GM21717 (cell line): ENCODE measurements around the gene GLTP.
A peak's percentile ranks its signal among the peaks of the same experiment; 100 is the strongest.
"Not testable (repeated sequence)": the region's sequence is repeated elsewhere in the genome, so short reads cannot be mapped to it uniquely, and the experiment has no call there.

Experiments
- ATAC-seq: cut with Tn5 transposase; IDR thresholded peaks from one replicate; pipeline ENCODE4 v1.9.1; 2021; ENCODE audit warnings: mild to moderate bottlenecking, moderate library complexity; ENCODE audit not compliant: unreplicated experiment

GLTP gene

DNA sequence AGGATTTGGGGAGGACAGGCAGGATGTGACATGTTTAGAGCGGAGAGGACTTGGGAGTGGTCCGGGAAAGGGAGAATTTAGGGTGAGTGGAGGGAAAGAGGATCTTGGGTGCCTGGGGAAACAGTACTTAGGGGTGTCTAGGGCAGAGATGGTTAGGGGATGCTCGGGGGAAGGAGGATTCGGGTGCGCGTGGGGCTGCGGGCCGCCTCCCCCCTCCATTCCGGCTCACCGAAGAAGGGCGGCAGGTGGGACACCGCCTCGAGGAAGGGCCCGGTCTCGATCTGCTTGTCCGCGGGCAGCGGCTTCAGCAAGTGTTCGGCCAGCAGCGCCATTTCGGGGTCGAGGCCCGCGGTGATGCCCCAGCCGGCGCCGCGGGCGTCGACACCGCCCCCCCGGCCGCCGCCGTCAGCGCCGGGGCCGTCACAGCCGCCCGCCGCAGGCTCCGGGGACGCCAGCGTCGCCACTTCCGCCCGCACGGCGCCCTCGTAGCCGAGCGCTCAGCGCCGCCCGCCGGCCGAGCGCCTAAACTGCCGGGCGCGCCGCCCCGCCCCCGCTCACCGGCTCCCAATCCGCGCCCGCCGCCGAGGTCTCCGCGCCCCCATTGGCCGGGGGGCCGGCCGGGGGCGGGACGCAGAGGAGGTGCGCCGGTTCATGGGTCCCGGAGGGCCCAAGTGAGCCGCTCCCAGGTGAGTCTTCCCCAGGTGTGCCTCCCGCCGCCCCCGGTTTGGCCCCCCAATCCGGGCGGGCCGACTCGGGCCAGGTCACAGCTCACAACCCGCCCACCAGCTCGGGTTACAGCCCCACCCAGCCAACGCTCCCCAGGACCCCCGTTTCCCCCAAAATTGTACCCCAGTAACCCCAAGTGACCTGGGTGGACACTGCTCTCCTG lies at the start of gene GLTP:
GLTP (minus strand) TSS at position 499 of the 889 bp plus-strand sequence; CDS start at position 332, 167 bp downstream.
- ATAC-seq, result peak; percentile 84

- ATAC-seq, result not testable (repeated sequence)
Observed at GRCh38 chr12:109929326-109929725, 49.0 kb upstream of the GLTP start.

DNA sequence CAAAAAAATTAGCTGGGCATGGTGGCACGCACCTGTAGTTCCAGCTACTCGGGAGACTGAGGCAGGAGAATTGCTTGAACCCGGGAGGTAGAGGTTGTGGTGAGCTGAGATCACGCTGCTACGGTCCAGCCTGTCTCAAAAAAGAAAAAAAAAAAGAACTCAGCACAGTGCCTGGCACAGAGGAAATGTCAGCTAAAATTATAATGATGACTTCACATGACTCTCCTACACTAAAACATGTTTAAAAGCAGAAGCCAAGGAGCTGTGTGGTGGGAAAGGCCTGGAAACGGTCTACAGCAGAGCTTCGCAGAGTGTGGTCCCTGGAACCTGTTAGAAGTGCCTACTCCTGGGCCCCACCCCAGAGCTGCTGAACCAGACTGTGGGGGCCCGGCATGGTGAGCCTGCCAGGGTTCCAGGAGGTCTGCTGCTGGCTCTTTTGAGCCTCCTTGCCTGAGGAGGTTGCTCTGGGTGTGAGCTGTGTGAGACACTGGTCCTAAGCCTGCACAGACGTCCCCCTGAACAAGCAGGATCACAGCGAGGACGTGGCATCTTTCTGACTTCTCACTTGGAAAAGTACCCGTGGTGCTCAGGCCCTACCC lies 47.8 kb upstream of the GLTP start:
- no peak for ATAC-seq

DNA sequence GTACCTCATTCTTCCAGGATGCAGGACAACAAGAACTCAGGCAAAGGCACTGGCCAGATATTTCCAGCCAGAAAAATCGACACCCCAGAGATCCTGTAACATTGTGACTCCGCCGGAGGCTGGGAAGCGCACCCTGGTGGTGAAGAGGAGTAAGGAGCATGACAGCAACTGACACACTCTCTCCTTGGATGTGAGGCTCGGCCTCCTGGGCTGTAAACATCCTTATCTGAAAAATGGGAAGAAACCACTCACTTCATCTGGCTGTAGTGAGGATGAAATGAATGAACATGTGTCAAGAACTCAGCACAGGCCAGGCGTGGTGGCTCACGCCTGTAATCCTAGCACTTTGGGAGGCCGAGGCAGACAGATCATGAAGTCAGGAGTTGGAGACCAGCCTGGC lies 47.3 kb upstream of the GLTP start:
- no peak for ATAC-seq

DNA sequence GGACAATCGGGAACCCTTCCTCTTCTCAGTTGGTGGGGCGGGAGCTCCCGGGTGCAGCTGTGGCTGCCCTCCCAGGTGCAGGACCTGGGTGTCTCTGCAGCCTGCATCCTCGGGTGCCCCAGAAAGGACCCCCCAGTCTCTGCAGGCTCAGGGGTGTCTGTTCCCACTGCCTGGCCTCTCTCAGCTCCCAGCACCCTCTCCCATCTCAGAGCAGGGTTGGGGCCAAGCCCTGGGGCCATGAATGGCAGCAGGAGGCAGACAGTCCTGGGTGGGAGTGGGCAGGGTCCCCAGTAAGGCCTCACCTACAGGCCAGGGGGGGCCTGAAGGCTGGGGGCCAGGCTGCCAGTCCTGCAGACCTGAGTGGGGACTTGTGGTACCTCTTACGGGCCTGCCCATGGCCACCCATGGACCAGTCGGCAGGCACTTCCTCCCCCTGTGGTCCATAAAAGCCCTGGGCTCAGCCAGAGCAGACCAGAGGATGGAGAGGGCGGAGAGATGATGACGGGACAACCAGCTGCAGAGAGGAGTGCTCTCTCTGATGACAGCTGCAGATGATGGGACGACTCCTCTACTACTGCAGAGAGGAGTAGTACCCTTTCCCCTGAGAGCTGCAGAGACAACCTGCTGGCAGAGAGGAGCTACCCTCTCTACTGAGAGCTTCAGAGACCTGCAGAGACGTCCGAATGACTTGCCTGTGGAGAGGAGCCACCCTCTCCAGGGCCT lies 46.3 kb upstream of the GLTP start:
- no peak for ATAC-seq

- no peak for ATAC-seq
Observed at GRCh38 chr12:109926016-109926415, 45.7 kb upstream of the GLTP start.

DNA sequence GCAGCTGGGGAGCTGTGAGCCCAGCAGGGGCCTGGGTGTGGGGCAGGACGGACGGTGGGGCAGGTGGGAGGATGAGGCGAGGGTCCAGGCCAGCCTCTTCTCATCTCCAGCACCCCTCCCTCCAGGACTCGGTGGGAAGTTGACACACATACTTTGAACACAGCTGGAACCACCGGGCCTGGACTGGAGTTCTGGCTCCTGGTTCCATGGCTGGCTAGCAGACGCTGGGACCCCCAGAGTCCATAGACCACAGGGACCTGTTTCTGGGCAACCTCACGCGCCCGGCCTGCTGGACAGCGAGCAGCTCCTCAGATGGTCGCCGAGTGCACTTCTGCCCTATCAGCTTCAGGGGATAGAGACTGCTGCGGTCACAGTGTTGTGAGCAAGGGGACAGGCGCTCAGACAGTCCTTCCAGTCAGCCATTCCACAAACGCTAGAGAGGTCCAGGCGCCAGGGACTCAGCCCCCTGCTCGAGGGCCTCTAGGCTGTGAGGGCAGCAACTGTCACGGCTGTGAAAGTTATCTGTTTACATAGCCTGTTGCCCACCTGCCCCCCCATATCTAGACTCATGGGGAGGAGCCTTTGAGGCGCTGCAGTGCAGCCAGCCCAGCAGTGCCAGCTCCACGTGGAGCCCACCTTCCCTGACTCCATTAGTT lies 45.0 kb upstream of the GLTP start:
- ATAC-seq, result no peak

- ATAC-seq, result no peak
Observed at GRCh38 chr12:109923481-109924245, 43.3 kb upstream of the GLTP start.

DNA sequence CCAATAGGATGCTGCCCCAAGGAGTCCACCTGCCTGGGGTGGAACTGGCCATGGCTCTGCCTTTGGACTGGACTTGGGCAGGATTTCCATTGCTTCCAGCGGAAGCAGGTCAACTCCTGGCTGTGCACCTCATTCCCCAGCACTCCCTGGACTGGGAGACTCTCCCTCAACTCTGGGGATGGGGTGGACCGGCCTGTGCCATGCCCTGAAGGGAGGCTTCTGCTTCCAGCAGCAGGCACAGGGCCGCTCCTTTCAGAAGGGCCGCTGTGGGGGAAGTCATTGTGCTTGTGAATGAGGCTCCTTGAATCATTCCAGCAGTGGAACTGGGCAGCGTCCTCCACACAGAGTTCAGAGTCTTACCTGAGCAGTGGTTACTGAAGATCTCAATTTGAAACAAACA lies 42.7 kb upstream of the GLTP start:
- ATAC-seq, result no peak

DNA sequence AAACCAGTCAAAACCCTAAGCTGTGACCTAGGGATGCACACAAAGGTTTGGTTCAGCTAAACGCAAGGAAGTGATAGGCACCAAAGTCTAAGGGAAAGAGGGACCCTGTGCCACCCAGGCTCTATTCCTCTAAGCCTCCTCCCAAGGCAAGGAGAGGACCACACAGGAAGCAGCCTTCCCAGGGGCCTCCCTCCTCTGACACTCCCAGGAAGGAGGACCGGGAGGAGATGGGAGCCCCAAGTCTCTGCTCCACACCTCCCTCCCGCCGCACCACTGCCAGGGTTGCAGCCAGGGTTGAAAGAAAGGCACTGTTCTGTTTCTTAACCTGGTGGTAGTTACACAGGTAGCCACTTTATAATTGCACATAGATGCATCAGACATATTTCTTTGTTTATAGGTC lies 41.6 kb upstream of the GLTP start:
- no peak for ATAC-seq

DNA sequence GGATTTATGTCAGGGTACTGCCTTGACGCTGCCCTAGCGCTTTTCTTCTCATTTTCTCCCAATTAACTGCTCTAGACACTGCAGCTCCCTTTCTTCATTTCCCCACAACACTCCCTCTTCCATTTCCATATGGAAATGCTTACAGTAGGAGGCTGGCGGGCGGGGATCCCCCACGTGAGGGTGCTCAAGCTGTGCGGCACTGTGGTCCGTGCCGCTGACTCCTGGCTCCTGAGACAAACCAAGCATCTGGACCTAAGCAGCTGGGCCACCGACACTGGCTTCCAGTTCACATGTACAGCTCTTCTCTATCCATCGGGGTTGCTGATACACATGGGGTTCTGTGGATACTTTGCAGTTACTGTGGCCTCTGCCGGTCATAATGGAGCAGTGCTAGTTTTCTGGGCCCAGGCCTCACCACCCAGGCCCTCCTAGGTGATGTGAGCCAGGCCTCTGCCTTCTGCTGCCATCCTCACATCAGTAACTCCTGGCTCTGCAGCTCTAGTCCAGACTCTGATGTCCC lies 40.0 kb upstream of the GLTP start:
- no peak for ATAC-seq

- ATAC-seq, result no peak
Observed at GRCh38 chr12:109919456-109919855, 39.1 kb upstream of the GLTP start.

DNA sequence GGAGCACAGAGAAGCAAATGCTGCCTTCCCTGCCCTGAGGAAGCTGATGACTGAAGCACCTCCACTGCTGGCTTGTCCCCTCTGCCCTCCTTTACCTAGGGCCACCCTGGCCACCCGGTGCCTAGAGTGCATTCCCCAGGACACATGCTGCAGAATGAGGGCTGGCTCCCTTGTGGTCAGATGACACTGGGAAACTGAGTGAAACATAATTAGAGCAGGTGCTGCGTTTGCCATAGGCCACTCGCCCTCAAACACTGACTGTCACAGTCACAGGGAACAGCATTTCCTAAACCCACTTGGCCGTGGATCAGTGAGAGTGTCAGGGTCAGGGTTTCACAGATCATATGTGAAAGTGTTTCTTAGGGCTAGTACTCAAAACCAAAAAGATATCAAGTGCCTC lies 35.7 kb upstream of the GLTP start:
- no peak for ATAC-seq

GRCh38 chr12:109915171-109916040 lies 35.1 kb upstream of the GLTP start:
- ATAC-seq, result no peak

- ATAC-seq, result no peak
Observed at GRCh38 chr12:109914461-109914860, 34.1 kb upstream of the GLTP start.

DNA sequence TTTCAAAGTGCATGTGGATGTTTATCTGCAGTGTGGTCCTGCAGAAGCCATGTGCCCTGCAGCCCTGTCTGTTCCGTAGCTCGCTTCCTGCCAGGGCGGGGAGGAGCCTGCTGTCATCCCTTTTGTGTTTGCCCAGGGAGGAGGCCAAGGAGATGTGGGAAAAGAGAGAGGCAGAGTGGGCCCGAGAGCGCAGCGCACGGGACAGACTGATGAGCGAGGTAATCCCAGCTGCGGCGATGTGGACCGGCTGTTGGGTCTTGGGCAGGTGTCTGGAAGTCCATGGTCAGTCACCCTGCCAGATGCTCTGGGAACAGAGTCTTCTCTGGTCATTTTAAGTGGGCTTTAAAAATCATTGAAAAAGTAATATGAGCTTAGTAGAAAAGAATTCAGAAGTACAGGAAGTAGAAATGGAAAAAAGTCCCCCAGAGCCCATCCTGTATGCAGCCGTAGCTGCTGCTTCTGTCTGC lies 32.5 kb upstream of the GLTP start:
- no peak for ATAC-seq

- ATAC-seq, result no peak
Observed at GRCh38 chr12:109910969-109911348, 30.6 kb upstream of the GLTP start.

GRCh38 chr12:109910254-109910968 lies 30.1 kb upstream of the GLTP start:
- no peak for ATAC-seq

- ATAC-seq, result no peak
Observed at GRCh38 chr12:109905301-109905700, 25.0 kb upstream of the GLTP start.
